ENCODE results near the gene ARID1B.

- TF ChIP-seq CTCF (IDR thresholded peaks at IDR 0.05; ENCODE audit: insufficient read depth, low read depth, low read length) (no peak), EZH2 (IDR thresholded peaks at IDR 0.05; ENCODE audit: insufficient read depth, low read length) (no peak)
Observed at GRCh38 chr6:157036245-157036711, 259.1 kb downstream of the ARID1B start.

Data from astrocyte (in vitro differentiated cells and primary cell).